Fibroblast of mammary gland (primary cell): ENCODE data around the gene SNX12.

Source experiments
- DNase-seq: peaks from one replicate; pipeline ENCODE4 v3.0.0-alpha.2; 2010; ENCODE audit warnings: low read depth
- H3K4me3 ChIP-seq: 2 replicates; pipeline ENCODE4 v1.5.1; 2011; ENCODE audit warnings: low read depth, mild to moderate bottlenecking, low read length, moderate library complexity; ENCODE audit not compliant: control insufficient read depth
- CTCF ChIP-seq: conservative IDR thresholded peaks from 2 replicates; pipeline ENCODE4 v1.5.1; 2011; ENCODE audit warnings: low read depth, low read length, inconsistent platforms; ENCODE audit not compliant: control insufficient read depth, insufficient read depth

Gene SNX12

GRCh38 chrX:71068044-71068918 lies at the start of gene SNX12:
Gene SNX12 (minus strand): TSS chrX:71068334. CDS start chrX:71068306, 28 bp downstream.
- peak; percentile 93 for DNase-seq
- H3K4me3 ChIP-seq, result peak within 1 kb of the TSS; percentile 66
- TF ChIP-seq CTCF, result no peak

GRCh38 chrX:71117358-71117757 lies 49.2 kb upstream of the SNX12 start:
- DNase-seq, result no peak

GRCh38 chrX:71111921-71112431 lies 43.8 kb upstream of the SNX12 start:
- H3K4me3 ChIP-seq, result no peak overlapping the region
- no peak for TF ChIP-seq CTCF
- no peak for DNase-seq

More at GRCh38 chrX:71117358-71117757, 49.2 kb upstream of the SNX12 start:
- no peak overlapping the region for H3K4me3 ChIP-seq
- TF ChIP-seq CTCF, result no peak

- H3K4me3 ChIP-seq, result no peak within 1 kb of the TSS
- no peak for TF ChIP-seq CTCF
- DNase-seq, result no peak
Measured at GRCh38 chrX:71111141-71111843, 43.2 kb upstream of the SNX12 start, which contains the start of gene IL2RG. Gene IL2RG (minus strand): TSS chrX:71111577. CDS start chrX:71111539, 38 bp downstream.

GRCh38 chrX:71109051-71109450 lies 40.9 kb upstream of the SNX12 start:
- H3K4me3 ChIP-seq, result no peak overlapping the region
- no peak for DNase-seq
- TF ChIP-seq CTCF, result no peak

GRCh38 chrX:71107762-71108360 lies 39.7 kb upstream of the SNX12 start:
- no peak overlapping the region for H3K4me3 ChIP-seq
- no peak for DNase-seq

More at GRCh38 chrX:71107762-71108360, 39.7 kb upstream of the SNX12 start:
- TF ChIP-seq CTCF, result no peak
